Activated CD4-positive, alpha-beta memory T cell treated with anti-CD3 and anti-CD28 coated beads, Interleukin-2, amount 10 ng/mL, durations not matched to agents 7 days and 5 days (primary cell): ENCODE measurements around the gene TIMM23. TPM values are rescaled to one million over a fixed set of nuclear protein-coding genes. Genes with fewer than 3 reads are reported as not detected.
A peak's percentile ranks its signal among the peaks of the same experiment; 100 is the strongest.
"Not testable (repeated sequence)": the region's sequence is repeated elsewhere in the genome, so short reads cannot be mapped to it uniquely, and the experiment has no call there.

ENCODE experiments used
- CTCF ChIA-PET: fragments of 350-600 bp; sonication (Branson Sonifier 250); formaldehyde crosslinking; loops from one replicate; lab custom pipeline; 2021; ENCODE audit warnings: antibody characterized with exemption, inconsistent platforms; lab: Charles Lee
- POLR2A ChIA-PET: fragments of 350-600 bp; sonication (Branson Sonifier 250); formaldehyde crosslinking; loops from one replicate; lab custom pipeline; 2021; ENCODE audit warnings: antibody characterized with exemption; lab: Charles Lee
- DNase-seq: peaks from one replicate; pipeline ENCODE4 v3.0.0-alpha.2; 2020
- H3K27ac Mint-ChIP-seq: one replicate; pipeline ENCODE4 v1.8.0; 2021; ENCODE audit warnings: mild to moderate bottlenecking, mixed read lengths
- H3K27me3 Mint-ChIP-seq: one replicate; pipeline ENCODE4 v1.8.0; 2021; ENCODE audit warnings: mixed read lengths
- H3K36me3 Mint-ChIP-seq: one replicate; pipeline ENCODE4 v1.8.0; 2021; ENCODE audit warnings: low read depth, mixed read lengths
- H3K4me1 Mint-ChIP-seq: one replicate; pipeline ENCODE4 v1.8.0; 2021; ENCODE audit warnings: mixed read lengths
- H3K4me3 Mint-ChIP-seq: one replicate; pipeline ENCODE4 v1.8.0; 2021; ENCODE audit warnings: mild to moderate bottlenecking, mixed read lengths
- H3K9me3 Mint-ChIP-seq: one replicate; pipeline ENCODE4 v1.8.0; 2021; ENCODE audit warnings: mixed read lengths
- total RNA-seq, 2 experiments: library from RNA; stranded (reverse); gene quantifications; one replicate each; pipeline ENCODE4 v1.2.3, GENCODE V29; 2021

Gene TIMM23
- 10 to 100 TPM; 45.2 to 48.2 TPM for total RNA-seq

DNA sequence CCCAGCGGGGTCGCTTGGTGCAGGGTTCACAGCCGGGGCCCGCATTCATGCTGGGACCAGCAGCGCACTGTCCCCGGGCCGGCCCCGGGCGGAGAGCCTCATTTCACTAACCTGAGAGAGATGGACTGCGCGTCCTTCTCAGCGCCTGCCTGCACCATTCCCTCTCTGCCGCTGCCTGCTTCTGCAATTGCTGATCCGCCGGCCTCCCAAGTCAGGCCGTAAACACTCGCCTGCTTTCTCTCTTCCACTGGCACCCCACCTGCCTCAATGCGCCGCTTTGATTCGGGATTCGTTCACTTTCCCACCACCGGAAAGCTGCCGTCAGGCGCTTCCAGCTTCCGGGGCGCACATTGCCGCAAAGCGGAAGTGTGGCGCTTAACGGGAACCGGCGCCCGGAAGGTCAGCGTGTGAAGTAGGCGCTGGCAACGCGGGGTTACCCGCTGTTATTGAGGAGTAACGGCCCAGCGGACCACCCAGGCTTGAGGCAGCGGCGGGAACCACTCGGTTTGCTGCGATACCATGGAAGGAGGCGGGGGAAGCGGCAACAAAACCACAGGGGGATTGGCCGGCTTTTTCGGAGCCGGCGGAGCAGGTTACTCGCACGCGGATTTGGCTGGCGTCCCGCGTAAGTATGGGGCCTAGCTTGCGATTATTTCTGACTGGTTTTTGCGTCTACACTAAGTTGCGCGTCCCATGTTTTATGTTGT is at the start of gene TIMM23:
Gene TIMM23, plus strand, starts transcription at position 384 of the 707 bp plus-strand sequence. Its CDS starts 136 bp downstream, at position 520.
- ChIA-PET POLR2A (interaction anchor here (1.1 kb wide), 1 partner anchor 30 kb away, joined by 3 read pairs; no protein-coding TSS in a partner anchor), CTCF (interaction anchor here (1.1 to 1.3 kb wide), 2 partner anchors 28 to 56 kb away, joined by 3 to 4 read pairs; no protein-coding TSS in a partner anchor)
- not testable (repeated sequence) for H3K27me3 Mint-ChIP-seq, H3K9me3 Mint-ChIP-seq
- Mint-ChIP-seq H3K4me1 (peaks cover 35% of the 10 kb centered on the region), H3K27ac (peak within 1 kb of the TSS; percentile 85), H3K36me3 (peaks cover 18% of the 10 kb centered on the region), H3K4me3 (peak within 1 kb of the TSS; percentile 97)
- peak; percentile 90 for DNase-seq

GRCh38 chr10:45926790-45927189 is 45.5 kb upstream of the TIMM23 start:
- POLR2A ChIA-PET, DNase-seq, H3K36me3 Mint-ChIP-seq, H3K9me3 Mint-ChIP-seq, H3K27me3 Mint-ChIP-seq, CTCF ChIA-PET, H3K4me3 Mint-ChIP-seq, H3K27ac Mint-ChIP-seq, H3K4me1 Mint-ChIP-seq: not testable (repeated sequence)

DNA sequence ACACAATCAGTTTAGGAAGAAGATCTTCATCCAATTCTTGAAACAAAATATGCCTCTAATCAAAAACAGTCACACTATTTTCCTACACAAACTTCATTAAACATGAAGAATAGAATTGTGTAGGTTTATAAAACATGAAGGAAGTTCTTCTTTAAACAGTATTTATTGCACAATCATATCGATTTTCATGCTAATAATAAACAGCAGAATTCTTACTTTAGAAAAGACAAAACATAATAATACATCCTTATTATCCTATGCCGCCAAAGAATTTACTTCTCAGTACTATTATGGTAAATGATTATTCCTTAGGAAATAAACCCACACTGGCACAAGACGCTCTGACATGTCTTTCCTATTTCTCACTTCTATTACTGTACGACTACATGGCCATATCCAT is 41.0 kb upstream of the TIMM23 start:
- POLR2A ChIA-PET, H3K4me3 Mint-ChIP-seq, H3K27ac Mint-ChIP-seq, DNase-seq, CTCF ChIA-PET, H3K9me3 Mint-ChIP-seq, H3K4me1 Mint-ChIP-seq, H3K27me3 Mint-ChIP-seq: not testable (repeated sequence)
- peaks cover 16% of the 10 kb centered on the region for H3K36me3 Mint-ChIP-seq

DNA sequence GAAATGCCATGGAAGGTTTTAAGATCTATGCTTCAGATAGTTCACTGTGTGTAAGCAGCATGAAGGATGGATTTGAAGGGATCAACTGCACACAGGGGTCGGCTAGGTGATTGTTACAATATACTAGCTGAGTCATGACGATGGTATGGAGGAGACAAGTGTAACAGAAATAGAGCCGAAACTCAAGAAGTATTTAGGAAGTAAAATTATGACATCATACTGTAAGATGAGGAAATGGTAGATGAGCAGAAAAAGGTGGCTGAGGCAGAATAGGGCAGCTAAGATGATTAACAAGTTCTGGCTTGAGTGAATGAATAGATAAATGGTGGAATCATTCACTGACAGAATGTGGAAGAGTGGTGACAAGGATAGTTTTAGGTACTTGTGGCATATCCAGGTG is 37.5 kb upstream of the TIMM23 start:
- H3K36me3 Mint-ChIP-seq, result peaks cover 12% of the 10 kb centered on the region
- H3K4me1 Mint-ChIP-seq, H3K27ac Mint-ChIP-seq, DNase-seq, CTCF ChIA-PET, H3K4me3 Mint-ChIP-seq, H3K27me3 Mint-ChIP-seq, POLR2A ChIA-PET, H3K9me3 Mint-ChIP-seq: not testable (repeated sequence)

DNA sequence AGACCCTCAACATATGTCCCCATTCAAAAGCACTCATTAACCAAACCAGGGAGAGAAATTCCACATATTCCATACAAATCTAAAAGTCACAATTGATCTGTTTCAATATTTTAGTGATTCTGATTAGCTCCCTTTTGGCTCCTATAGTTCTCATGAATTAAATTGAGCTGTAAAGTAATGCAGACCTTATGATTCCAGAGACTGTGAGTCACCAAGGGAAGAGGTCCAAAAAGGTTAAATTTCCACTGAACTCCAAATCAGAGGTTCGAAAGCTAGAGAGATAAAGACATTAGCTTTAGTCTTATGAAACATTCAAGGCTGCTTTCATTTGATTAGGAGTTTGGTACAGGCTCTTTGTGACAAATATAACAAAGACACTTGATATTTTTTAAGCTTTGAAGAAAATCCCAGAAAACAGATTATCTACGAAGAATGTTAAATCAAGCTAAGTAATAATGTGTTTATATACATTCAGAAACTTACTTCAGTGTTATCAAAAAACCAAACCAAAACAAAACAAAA is 33.1 kb upstream of the TIMM23 start:
- H3K27ac Mint-ChIP-seq, H3K27me3 Mint-ChIP-seq, H3K9me3 Mint-ChIP-seq, H3K4me1 Mint-ChIP-seq, DNase-seq, CTCF ChIA-PET, POLR2A ChIA-PET, H3K4me3 Mint-ChIP-seq: not testable (repeated sequence)
- H3K36me3 Mint-ChIP-seq, result peaks cover 11% of the 10 kb centered on the region

DNA sequence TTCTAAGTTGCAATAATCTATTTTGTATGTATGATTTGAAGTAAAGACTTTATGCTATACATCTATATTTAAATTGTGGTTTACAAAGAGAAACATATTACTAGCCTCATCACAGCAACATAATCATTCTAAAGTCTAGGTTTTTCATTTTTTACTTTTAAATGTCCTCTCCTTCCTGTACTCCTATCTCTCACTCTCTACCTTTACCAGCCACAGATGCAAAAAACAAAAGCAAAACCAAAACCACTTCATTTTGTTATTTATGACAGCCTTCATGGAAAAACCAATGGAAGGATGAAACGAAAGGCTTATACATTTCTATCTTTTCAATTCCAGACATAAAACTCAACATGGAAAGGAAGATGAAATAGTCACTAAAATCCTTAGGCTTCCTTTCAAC is 31.1 kb upstream of the TIMM23 start:
- H3K27ac Mint-ChIP-seq, H3K4me1 Mint-ChIP-seq, CTCF ChIA-PET, H3K9me3 Mint-ChIP-seq, POLR2A ChIA-PET, H3K4me3 Mint-ChIP-seq, H3K27me3 Mint-ChIP-seq, DNase-seq: not testable (repeated sequence)
- H3K36me3 Mint-ChIP-seq, result peaks cover 12% of the 10 kb centered on the region

- POLR2A ChIA-PET, H3K27ac Mint-ChIP-seq, DNase-seq, CTCF ChIA-PET, H3K4me1 Mint-ChIP-seq, H3K9me3 Mint-ChIP-seq, H3K27me3 Mint-ChIP-seq, H3K4me3 Mint-ChIP-seq: not testable (repeated sequence)
- peaks cover 10% of the 10 kb centered on the region for H3K36me3 Mint-ChIP-seq
These were observed 26.8 kb upstream of the TIMM23 start for GRCh38 chr10:45945476-45945875.

DNA sequence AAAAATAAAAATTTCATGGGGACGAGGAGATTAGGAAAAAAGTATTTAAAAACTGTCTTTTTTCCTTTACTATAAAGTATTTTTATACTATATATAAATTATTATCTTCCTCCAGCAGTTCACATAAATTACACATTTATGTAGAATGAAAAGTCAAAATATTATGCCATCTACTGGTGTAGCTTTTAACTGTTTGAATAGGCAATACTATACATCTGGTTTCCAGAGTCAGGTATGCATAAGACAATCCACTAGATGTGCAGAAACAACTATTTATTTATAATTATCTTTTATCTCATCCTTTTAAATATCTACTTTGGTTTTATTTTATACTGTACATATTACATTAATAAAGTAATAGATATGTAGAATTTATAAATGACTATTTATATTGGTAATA is 24.9 kb upstream of the TIMM23 start:
- DNase-seq, CTCF ChIA-PET, H3K27me3 Mint-ChIP-seq, H3K27ac Mint-ChIP-seq, H3K4me1 Mint-ChIP-seq, H3K9me3 Mint-ChIP-seq, POLR2A ChIA-PET, H3K4me3 Mint-ChIP-seq: not testable (repeated sequence)
- H3K36me3 Mint-ChIP-seq, result peaks cover 10% of the 10 kb centered on the region

- CTCF ChIA-PET, H3K27me3 Mint-ChIP-seq, H3K4me1 Mint-ChIP-seq, H3K4me3 Mint-ChIP-seq, POLR2A ChIA-PET, H3K27ac Mint-ChIP-seq, DNase-seq, H3K9me3 Mint-ChIP-seq: not testable (repeated sequence)
- peaks cover 15% of the 10 kb centered on the region for H3K36me3 Mint-ChIP-seq
These were observed 23.5 kb upstream of the TIMM23 start for GRCh38 chr10:45948801-45949200.

DNA sequence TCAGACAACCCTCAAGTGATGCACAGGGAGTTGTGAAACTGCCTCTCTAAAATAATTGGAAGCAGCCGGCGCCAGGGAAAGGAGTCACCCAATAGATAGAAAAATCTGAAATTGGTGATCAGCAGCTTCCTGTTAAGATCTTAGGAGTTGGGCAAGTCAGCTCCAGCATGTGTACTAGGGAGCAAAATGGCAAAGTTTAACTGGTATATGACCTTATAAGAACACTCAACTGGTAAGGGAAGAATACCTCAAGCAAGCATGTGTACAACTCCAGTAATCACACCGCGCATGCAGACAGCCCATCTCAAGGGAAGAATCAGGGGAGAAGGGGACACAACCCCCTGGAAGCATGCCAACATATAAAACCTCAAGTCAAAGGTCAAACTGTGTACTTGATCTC is 17.9 kb upstream of the TIMM23 start:
- POLR2A ChIA-PET, H3K27ac Mint-ChIP-seq, CTCF ChIA-PET, H3K27me3 Mint-ChIP-seq, H3K9me3 Mint-ChIP-seq, DNase-seq, H3K4me3 Mint-ChIP-seq, H3K4me1 Mint-ChIP-seq: not testable (repeated sequence)
- H3K36me3 Mint-ChIP-seq, result peaks cover 11% of the 10 kb centered on the region

- H3K9me3 Mint-ChIP-seq, H3K4me3 Mint-ChIP-seq, H3K27ac Mint-ChIP-seq, H3K4me1 Mint-ChIP-seq, H3K36me3 Mint-ChIP-seq, H3K27me3 Mint-ChIP-seq, CTCF ChIA-PET, POLR2A ChIA-PET, DNase-seq: not testable (repeated sequence)
These were observed 15.7 kb upstream of the TIMM23 start for GRCh38 chr10:45956634-45957033.

- H3K36me3 Mint-ChIP-seq, DNase-seq, H3K4me3 Mint-ChIP-seq, H3K27ac Mint-ChIP-seq, POLR2A ChIA-PET, H3K4me1 Mint-ChIP-seq, CTCF ChIA-PET, H3K27me3 Mint-ChIP-seq, H3K9me3 Mint-ChIP-seq: not testable (repeated sequence)
These were observed 14.4 kb upstream of the TIMM23 start for GRCh38 chr10:45957928-45958327.

GRCh38 chr10:45962686-45963452 is 9.4 kb upstream of the TIMM23 start:
- H3K4me1 Mint-ChIP-seq, DNase-seq, H3K36me3 Mint-ChIP-seq, POLR2A ChIA-PET, H3K4me3 Mint-ChIP-seq, H3K27ac Mint-ChIP-seq, CTCF ChIA-PET, H3K27me3 Mint-ChIP-seq, H3K9me3 Mint-ChIP-seq: not testable (repeated sequence)
